GM23338 (cell line): ENCODE measurements around the gene CACNA1A. TPM values are rescaled to one million over a fixed set of nuclear protein-coding genes. Genes with fewer than 3 reads are reported as not detected.

ENCODE experiments used
- ATAC-seq: fragments of 200-7000 bp; cut with Tn5 transposase; 3 replicates; pipeline ENCODE4 v1.9.1; 2020
- DNase-seq: peaks from one replicate; pipeline ENCODE4 v3.0.0-alpha.2; 2015; ENCODE audit warnings: low spot score
- H2AFZ ChIP-seq: fragments of 200-600 bp; sonication (generic); 2 replicates; pipeline ENCODE4 v1.8.0; 2016; ENCODE audit warnings: antibody characterized with exemption, mild to moderate bottlenecking, moderate library complexity
- H3F3A ChIP-seq: fragments of 200-600 bp; sonication (generic); replicated peaks from 2 replicates; pipeline ENCODE4 v1.8.0; 2017; ENCODE audit warnings: antibody characterized with exemption, mixed run types, low read depth
- H3K27ac ChIP-seq: fragments of 200-600 bp; sonication (generic); 2 replicates; pipeline ENCODE4 v1.6.1; 2016; ENCODE audit warnings: low read depth
- H3K27me3 ChIP-seq: fragments of 200-600 bp; sonication (generic); 2 replicates; pipeline ENCODE4 v1.8.0; 2016; ENCODE audit warnings: mild to moderate bottlenecking, mixed run types, moderate library complexity; ENCODE audit not compliant: insufficient read depth
- H3K36me3 ChIP-seq: fragments of 200-600 bp; sonication (generic); 2 replicates; pipeline ENCODE4 v1.8.0; 2016; ENCODE audit warnings: mild to moderate bottlenecking; ENCODE audit not compliant: insufficient read depth
- H3K4me1 ChIP-seq: fragments of 200-600 bp; sonication (generic); 2 replicates; pipeline ENCODE4 v1.8.0; 2016; ENCODE audit warnings: mild to moderate bottlenecking, moderate library complexity; ENCODE audit not compliant: insufficient read depth
- H3K4me2 ChIP-seq: fragments of 200-600 bp; sonication (generic); 2 replicates; pipeline ENCODE4 v1.7.1; 2017; ENCODE audit warnings: mixed run types
- H3K4me3 ChIP-seq: fragments of 200-600 bp; sonication (generic); 2 replicates; pipeline ENCODE4 v1.6.1; 2016; ENCODE audit warnings: mixed run types
- H3K79me2 ChIP-seq: fragments of 200-600 bp; sonication (generic); replicated peaks from 2 replicates; pipeline ENCODE4 v1.8.0; 2017; ENCODE audit warnings: mild to moderate bottlenecking; ENCODE audit not compliant: insufficient read depth
- H3K9me2 ChIP-seq: fragments of 200-600 bp; sonication (generic); 2 replicates; pipeline ENCODE4 v1.8.0; 2017; ENCODE audit not compliant: insufficient read depth
- H4K20me1 ChIP-seq: fragments of 200-600 bp; sonication (generic); replicated peaks from 2 replicates; pipeline ENCODE4 v1.8.0; 2017; ENCODE audit warnings: mild to moderate bottlenecking; ENCODE audit not compliant: insufficient read depth
- H3K27ac Mint-ChIP-seq: 2 replicates; pipeline ENCODE4 v1.8.0; 2020; ENCODE audit warnings: inconsistent platforms, mild to moderate bottlenecking, moderate library complexity, mixed read lengths
- H3K27me3 Mint-ChIP-seq: 3 replicates; pipeline ENCODE4 v1.8.0; 2022; ENCODE audit warnings: low read depth, mild to moderate bottlenecking, moderate library complexity, mixed read lengths, inconsistent platforms; ENCODE audit not compliant: insufficient read depth, poor library complexity
- H3K36me3 Mint-ChIP-seq: 3 replicates; pipeline ENCODE4 v1.8.0; 2021; ENCODE audit warnings: low read depth, mild to moderate bottlenecking, inconsistent platforms, moderate library complexity, mixed read lengths
- H3K4me1 Mint-ChIP-seq: 3 replicates; pipeline ENCODE4 v1.8.0; 2020; ENCODE audit warnings: mild to moderate bottlenecking, inconsistent platforms, mixed read lengths
- H3K4me3 Mint-ChIP-seq: 3 replicates; pipeline ENCODE4 v1.8.0; 2021; ENCODE audit warnings: moderate library complexity, mild to moderate bottlenecking, inconsistent platforms, mixed read lengths
- H3K9me3 Mint-ChIP-seq: 3 replicates; pipeline ENCODE4 v1.8.0; 2020; ENCODE audit warnings: moderate library complexity, mild to moderate bottlenecking, inconsistent platforms, mixed read lengths
- EZH2 ChIP-seq: fragments of 200-600 bp; sonication (generic); IDR thresholded peaks from one replicate; pipeline ENCODE4 v1.8.0; 2017; ENCODE audit warnings: antibody characterized with exemption, mild to moderate bottlenecking, low read depth; ENCODE audit not compliant: unreplicated experiment
- EZH2phosphoT487 ChIP-seq: fragments of 200-600 bp; sonication (generic); IDR thresholded peaks from one replicate; pipeline ENCODE4 v1.8.1; 2018; ENCODE audit warnings: antibody characterized with exemption; ENCODE audit not compliant: unreplicated experiment
- JUNB ChIP-seq: IDR thresholded peaks from one replicate; pipeline ENCODE4 v1.6.1; 2016; ENCODE audit warnings: antibody characterized with exemption; ENCODE audit not compliant: unreplicated experiment
- NANOG ChIP-seq: IDR thresholded peaks from 2 replicates; pipeline ENCODE4 v1.6.1; 2016; ENCODE audit warnings: antibody characterized with exemption, borderline replicate concordance
- POLR2AphosphoS5 ChIP-seq: IDR thresholded peaks from 2 replicates; pipeline ENCODE4 v1.6.1; 2016; ENCODE audit warnings: antibody characterized with exemption, low read depth
- ZNF114 ChIP-seq: fragments of 250-450 bp; sonication (Bioruptor Pico); IDR thresholded peaks from 2 replicates; pipeline ENCODE4 v1.5.0; 2020; ENCODE audit warnings: mild to moderate bottlenecking, moderate library complexity
- ZNF331 ChIP-seq: fragments of 250-450 bp; sonication (Bioruptor Pico); IDR thresholded peaks from 2 replicates; pipeline ENCODE4 v1.5.0; 2020; ENCODE audit warnings: low read depth, mild to moderate bottlenecking, moderate library complexity
- polyA plus RNA-seq: library from polyadenylated mRNA; unstranded; fragments of >200 nt; fragmentation: Nextera tagmentation; extraction: Ambion mirVana; gene quantifications from 2 replicates; pipeline ENCODE4 v1.2.1, GENCODE V29; 2016
- total RNA-seq: library from RNA; depleted of rRNA; stranded (reverse); fragments of >200 nt; shearing (Covaris generic); gene quantifications from 2 replicates; pipeline ENCODE4 v1.2.3, GENCODE V29; 2014
- TF ChIP-seq, protein P1 (sequence below): IDR thresholded peaks from one replicate; pipeline ENCODE4 v1.6.1; 2018; ENCODE audit warnings: antibody characterized with exemption; ENCODE audit not compliant: unreplicated experiment
- TF ChIP-seq, protein P2 (sequence below): fragments of 250-450 bp; sonication (Bioruptor Pico); IDR thresholded peaks from 2 replicates; pipeline ENCODE4 v1.5.0; 2020; ENCODE audit warnings: mild to moderate bottlenecking, moderate library complexity
- TF ChIP-seq, protein P3 (sequence below): IDR thresholded peaks from 2 replicates; pipeline ENCODE4 v1.6.1; 2016; ENCODE audit warnings: antibody characterized with exemption

CACNA1A gene
- total and polyA plus RNA-seq, 2 experiments from 2014 or later: 7.4 to 20.3 TPM

DNA sequence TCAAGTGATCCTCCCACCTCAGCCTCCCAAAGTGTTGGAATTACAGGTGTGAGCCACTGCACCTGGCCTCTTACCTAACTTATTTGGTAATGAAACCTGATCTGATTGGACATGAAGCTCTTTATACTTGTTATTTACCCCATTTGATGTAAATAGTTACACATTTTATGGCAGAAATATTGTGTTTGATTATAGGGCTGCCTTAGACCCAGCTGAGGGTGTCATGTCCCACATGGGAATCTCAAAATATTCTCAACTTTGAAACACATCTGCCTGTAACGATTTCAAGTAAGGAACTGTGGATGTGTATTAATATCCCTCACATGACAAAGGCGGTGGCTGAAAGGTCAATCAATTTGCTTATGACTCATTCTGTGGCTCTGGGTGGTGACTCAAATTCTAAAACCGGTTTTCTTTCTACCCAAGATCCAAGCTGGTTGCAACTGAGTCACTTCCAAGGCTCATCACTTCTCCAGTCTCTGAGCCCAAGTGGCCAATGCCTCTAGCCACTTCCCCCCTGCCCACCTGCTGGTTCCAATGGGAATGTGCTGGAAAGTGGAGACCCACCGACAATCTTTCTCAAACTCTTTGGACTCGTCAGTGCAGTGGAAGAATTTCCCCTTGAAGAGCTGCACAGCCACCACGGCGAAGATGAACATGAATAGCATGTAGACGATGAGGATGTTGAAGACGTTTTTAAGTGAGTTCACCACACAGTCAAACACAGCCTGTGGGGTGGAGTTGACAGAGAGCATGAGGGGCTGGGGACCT, 245.2 kb downstream of the CACNA1A start:
- no peaks in the 10 kb centered on the region for H3K79me2 ChIP-seq
- no peaks in the 10 kb centered on the region for H3K4me1 ChIP-seq
- H3K4me2 ChIP-seq: no peak overlapping the region
- Mint-ChIP-seq H3K27ac (no peak overlapping the region), H3K36me3 (peaks cover 23% of the 10 kb centered on the region), H3K27me3 (peaks cover 9% of the 10 kb centered on the region), H3K4me1 (no peaks in the 10 kb centered on the region; the same call in 2 of the 3 replicates), H3K9me3 (peaks cover 12% of the 10 kb centered on the region; the same call in 2 of the 3 replicates), H3K4me3 (no peak overlapping the region)
- ATAC-seq (no peak), DNase-seq (no peak)
- H3K27me3 ChIP-seq: no peaks in the 10 kb centered on the region
- H3K36me3 ChIP-seq: no peaks in the 10 kb centered on the region; the same call in 1 of the 2 replicates
- H3K9me2 ChIP-seq: no peaks in the 10 kb centered on the region
- no peaks in the 10 kb centered on the region for H4K20me1 ChIP-seq
- no peak overlapping the region for H3K4me3 ChIP-seq
- H3F3A ChIP-seq: 0 out of 2 replicates have a peak, but pooled peaks cover 4% of the 10 kb centered on the region
- H3K27ac ChIP-seq: no peak overlapping the region
- TF ChIP-seq EZH2phosphoT487: no peak
- TF ChIP-seq, protein P1, sequence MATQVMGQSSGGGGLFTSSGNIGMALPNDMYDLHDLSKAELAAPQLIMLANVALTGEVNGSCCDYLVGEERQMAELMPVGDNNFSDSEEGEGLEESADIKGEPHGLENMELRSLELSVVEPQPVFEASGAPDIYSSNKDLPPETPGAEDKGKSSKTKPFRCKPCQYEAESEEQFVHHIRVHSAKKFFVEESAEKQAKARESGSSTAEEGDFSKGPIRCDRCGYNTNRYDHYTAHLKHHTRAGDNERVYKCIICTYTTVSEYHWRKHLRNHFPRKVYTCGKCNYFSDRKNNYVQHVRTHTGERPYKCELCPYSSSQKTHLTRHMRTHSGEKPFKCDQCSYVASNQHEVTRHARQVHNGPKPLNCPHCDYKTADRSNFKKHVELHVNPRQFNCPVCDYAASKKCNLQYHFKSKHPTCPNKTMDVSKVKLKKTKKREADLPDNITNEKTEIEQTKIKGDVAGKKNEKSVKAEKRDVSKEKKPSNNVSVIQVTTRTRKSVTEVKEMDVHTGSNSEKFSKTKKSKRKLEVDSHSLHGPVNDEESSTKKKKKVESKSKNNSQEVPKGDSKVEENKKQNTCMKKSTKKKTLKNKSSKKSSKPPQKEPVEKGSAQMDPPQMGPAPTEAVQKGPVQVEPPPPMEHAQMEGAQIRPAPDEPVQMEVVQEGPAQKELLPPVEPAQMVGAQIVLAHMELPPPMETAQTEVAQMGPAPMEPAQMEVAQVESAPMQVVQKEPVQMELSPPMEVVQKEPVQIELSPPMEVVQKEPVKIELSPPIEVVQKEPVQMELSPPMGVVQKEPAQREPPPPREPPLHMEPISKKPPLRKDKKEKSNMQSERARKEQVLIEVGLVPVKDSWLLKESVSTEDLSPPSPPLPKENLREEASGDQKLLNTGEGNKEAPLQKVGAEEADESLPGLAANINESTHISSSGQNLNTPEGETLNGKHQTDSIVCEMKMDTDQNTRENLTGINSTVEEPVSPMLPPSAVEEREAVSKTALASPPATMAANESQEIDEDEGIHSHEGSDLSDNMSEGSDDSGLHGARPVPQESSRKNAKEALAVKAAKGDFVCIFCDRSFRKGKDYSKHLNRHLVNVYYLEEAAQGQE: no peak
- no peak for TF ChIP-seq JUNB
- TF ChIP-seq ZNF114: no peak
- TF ChIP-seq, protein P2, sequence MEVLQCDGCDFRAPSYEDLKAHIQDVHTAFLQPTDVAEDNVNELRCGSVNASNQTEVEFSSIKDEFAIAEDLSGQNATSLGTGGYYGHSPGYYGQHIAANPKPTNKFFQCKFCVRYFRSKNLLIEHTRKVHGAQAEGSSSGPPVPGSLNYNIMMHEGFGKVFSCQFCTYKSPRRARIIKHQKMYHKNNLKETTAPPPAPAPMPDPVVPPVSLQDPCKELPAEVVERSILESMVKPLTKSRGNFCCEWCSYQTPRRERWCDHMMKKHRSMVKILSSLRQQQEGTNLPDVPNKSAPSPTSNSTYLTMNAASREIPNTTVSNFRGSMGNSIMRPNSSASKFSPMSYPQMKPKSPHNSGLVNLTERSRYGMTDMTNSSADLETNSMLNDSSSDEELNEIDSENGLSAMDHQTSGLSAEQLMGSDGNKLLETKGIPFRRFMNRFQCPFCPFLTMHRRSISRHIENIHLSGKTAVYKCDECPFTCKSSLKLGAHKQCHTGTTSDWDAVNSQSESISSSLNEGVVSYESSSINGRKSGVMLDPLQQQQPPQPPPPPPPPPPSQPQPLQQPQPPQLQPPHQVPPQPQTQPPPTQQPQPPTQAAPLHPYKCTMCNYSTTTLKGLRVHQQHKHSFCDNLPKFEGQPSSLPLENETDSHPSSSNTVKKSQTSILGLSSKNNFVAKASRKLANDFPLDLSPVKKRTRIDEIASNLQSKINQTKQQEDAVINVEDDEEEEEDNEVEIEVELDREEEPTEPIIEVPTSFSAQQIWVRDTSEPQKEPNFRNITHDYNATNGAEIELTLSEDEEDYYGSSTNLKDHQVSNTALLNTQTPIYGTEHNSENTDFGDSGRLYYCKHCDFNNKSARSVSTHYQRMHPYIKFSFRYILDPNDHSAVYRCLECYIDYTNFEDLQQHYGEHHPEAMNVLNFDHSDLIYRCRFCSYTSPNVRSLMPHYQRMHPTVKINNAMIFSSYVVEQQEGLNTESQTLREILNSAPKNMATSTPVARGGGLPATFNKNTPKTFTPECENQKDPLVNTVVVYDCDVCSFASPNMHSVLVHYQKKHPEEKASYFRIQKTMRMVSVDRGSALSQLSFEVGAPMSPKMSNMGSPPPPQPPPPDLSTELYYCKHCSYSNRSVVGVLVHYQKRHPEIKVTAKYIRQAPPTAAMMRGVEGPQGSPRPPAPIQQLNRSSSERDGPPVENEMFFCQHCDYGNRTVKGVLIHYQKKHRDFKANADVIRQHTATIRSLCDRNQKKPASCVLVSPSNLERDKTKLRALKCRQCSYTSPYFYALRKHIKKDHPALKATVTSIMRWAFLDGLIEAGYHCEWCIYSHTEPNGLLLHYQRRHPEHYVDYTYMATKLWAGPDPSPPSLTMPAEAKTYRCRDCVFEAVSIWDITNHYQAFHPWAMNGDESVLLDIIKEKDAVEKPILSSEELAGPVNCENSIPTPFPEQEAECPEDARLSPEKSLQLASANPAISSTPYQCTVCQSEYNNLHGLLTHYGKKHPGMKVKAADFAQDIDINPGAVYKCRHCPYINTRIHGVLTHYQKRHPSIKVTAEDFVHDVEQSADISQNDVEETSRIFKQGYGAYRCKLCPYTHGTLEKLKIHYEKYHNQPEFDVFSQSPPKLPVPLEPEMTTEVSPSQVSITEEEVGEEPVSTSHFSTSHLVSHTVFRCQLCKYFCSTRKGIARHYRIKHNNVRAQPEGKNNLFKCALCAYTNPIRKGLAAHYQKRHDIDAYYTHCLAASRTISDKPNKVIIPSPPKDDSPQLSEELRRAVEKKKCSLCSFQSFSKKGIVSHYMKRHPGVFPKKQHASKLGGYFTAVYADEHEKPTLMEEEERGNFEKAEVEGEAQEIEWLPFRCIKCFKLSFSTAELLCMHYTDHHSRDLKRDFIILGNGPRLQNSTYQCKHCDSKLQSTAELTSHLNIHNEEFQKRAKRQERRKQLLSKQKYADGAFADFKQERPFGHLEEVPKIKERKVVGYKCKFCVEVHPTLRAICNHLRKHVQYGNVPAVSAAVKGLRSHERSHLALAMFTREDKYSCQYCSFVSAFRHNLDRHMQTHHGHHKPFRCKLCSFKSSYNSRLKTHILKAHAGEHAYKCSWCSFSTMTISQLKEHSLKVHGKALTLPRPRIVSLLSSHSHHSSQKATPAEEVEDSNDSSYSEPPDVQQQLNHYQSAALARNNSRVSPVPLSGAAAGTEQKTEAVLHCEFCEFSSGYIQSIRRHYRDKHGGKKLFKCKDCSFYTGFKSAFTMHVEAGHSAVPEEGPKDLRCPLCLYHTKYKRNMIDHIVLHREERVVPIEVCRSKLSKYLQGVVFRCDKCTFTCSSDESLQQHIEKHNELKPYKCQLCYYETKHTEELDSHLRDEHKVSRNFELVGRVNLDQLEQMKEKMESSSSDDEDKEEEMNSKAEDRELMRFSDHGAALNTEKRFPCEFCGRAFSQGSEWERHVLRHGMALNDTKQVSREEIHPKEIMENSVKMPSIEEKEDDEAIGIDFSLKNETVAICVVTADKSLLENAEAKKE: no peak
- TF ChIP-seq ZNF331: no peak
- TF ChIP-seq EZH2: no peak
- TF ChIP-seq, protein P3, sequence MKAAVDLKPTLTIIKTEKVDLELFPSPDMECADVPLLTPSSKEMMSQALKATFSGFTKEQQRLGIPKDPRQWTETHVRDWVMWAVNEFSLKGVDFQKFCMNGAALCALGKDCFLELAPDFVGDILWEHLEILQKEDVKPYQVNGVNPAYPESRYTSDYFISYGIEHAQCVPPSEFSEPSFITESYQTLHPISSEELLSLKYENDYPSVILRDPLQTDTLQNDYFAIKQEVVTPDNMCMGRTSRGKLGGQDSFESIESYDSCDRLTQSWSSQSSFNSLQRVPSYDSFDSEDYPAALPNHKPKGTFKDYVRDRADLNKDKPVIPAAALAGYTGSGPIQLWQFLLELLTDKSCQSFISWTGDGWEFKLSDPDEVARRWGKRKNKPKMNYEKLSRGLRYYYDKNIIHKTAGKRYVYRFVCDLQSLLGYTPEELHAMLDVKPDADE: no peak
- no peak for TF ChIP-seq NANOG
- no peak for TF ChIP-seq POLR2AphosphoS5
- no peak overlapping the region for H2AFZ ChIP-seq
